ENCODE results near the gene PRF1. TPM values are rescaled to one million over a fixed set of nuclear protein-coding genes. Genes with fewer than 3 reads are reported as not detected.

Gene PRF1
- total RNA-seq, 1 experiment from 2014 or later = not detected

- in situ Hi-C loops (cut with HindIII; ENCODE audit: low pct_unique_long_range_greater_than_20kb, low sequenced_read_pairs) = no loop called here
- no peak for DNase-seq (ENCODE audit: low read depth)
Measured at GRCh38 chr10:70597856-70598815, 4.4 kb downstream of the PRF1 start.

- in situ Hi-C loops (cut with HindIII; ENCODE audit: low pct_unique_long_range_greater_than_20kb, low sequenced_read_pairs) = no loop called here
- no peak for DNase-seq (ENCODE audit: low read depth)
Measured at GRCh38 chr10:70596860-70597809, 5.4 kb downstream of the PRF1 start.

- DNase-seq (ENCODE audit: low read depth) = no peak
- in situ Hi-C loops (cut with HindIII; ENCODE audit: low pct_unique_long_range_greater_than_20kb, low sequenced_read_pairs) = no loop called here
Measured at GRCh38 chr10:70596110-70596798, 6.3 kb downstream of the PRF1 start.

- in situ Hi-C loops (cut with HindIII; ENCODE audit: low pct_unique_long_range_greater_than_20kb, low sequenced_read_pairs) = no loop called here
- no peak for DNase-seq (ENCODE audit: low read depth)
Measured at GRCh38 chr10:70595566-70596016, 7.0 kb downstream of the PRF1 start.

GRCh38 chr10:70594161-70594560, 8.4 kb downstream of the PRF1 start:
- DNase-seq (ENCODE audit: low read depth) = no peak

GRCh38 chr10:70593513-70593890, 9.0 kb downstream of the PRF1 start:
- in situ Hi-C loops (cut with HindIII; ENCODE audit: low pct_unique_long_range_greater_than_20kb, low sequenced_read_pairs) = no loop called here
- no peak for DNase-seq (ENCODE audit: low read depth)

More at GRCh38 chr10:70594161-70594560, 8.4 kb downstream of the PRF1 start:
- in situ Hi-C loops (cut with HindIII; ENCODE audit: low pct_unique_long_range_greater_than_20kb, low sequenced_read_pairs) = no loop called here

GRCh38 chr10:70592746-70593512, 9.6 kb downstream of the PRF1 start:
- in situ Hi-C loops (cut with HindIII; ENCODE audit: low pct_unique_long_range_greater_than_20kb, low sequenced_read_pairs) = no loop called here
- DNase-seq (ENCODE audit: low read depth) = no peak

- in situ Hi-C loops (cut with HindIII; ENCODE audit: low pct_unique_long_range_greater_than_20kb, low sequenced_read_pairs) = no loop called here
- DNase-seq (ENCODE audit: low read depth) = no peak
Measured at GRCh38 chr10:70592186-70592735, 10.3 kb downstream of the PRF1 start.

- DNase-seq (ENCODE audit: low read depth) = no peak
- in situ Hi-C loops (cut with HindIII; ENCODE audit: low pct_unique_long_range_greater_than_20kb, low sequenced_read_pairs) = no loop called here
Measured at GRCh38 chr10:70590655-70591416, 11.7 kb downstream of the PRF1 start.

- in situ Hi-C loops (cut with HindIII; ENCODE audit: low pct_unique_long_range_greater_than_20kb, low sequenced_read_pairs) = no loop called here
- DNase-seq (ENCODE audit: low read depth) = no peak
Measured at GRCh38 chr10:70589762-70590654, 12.5 kb downstream of the PRF1 start.

GRCh38 chr10:70588859-70589570, 13.5 kb downstream of the PRF1 start:
- in situ Hi-C loops (cut with HindIII; ENCODE audit: low pct_unique_long_range_greater_than_20kb, low sequenced_read_pairs) = no loop called here
- DNase-seq (ENCODE audit: low read depth) = no peak

GRCh38 chr10:70588255-70588654, 14.3 kb downstream of the PRF1 start:
- in situ Hi-C loops (cut with HindIII; ENCODE audit: low pct_unique_long_range_greater_than_20kb, low sequenced_read_pairs) = no loop called here
- no peak for DNase-seq (ENCODE audit: low read depth)

GRCh38 chr10:70587045-70587658, 15.4 kb downstream of the PRF1 start:
- in situ Hi-C loops (cut with HindIII; ENCODE audit: low pct_unique_long_range_greater_than_20kb, low sequenced_read_pairs) = no loop called here
- no peak for DNase-seq (ENCODE audit: low read depth)

GRCh38 chr10:70586348-70586930, 16.1 kb downstream of the PRF1 start:
- no peak for DNase-seq (ENCODE audit: low read depth)
- in situ Hi-C loops (cut with HindIII; ENCODE audit: low pct_unique_long_range_greater_than_20kb, low sequenced_read_pairs) = no loop called here
